Measurements from ENCODE around the gene PHF21A. TPM values are rescaled to one million over a fixed set of nuclear protein-coding genes. Genes with fewer than 3 reads are reported as not detected.

Gene PHF21A
- total RNA-seq, 2 donors from 2014 or later = 47.2 to 53.9 TPM

GRCh38 chr11:45960387-45961095, 160.7 kb downstream of the PHF21A start:
- no peaks in the 10 kb centered on the region for H3K27me3 Mint-ChIP-seq (ENCODE audit: insufficient read depth)
- no peak overlapping the region for H3K4me3 Mint-ChIP-seq
- H3K4me1 ChIP-seq (ENCODE audit: control insufficient read depth, insufficient read depth, low read length) = peaks cover 4% of the 10 kb centered on the region
- WGBS, 2 experiments (ENCODE audit: insufficient coverage in 1 of 2, insufficient read length in 1 of 2) = 92 to 100% methylated on average over 3 to 4 of the region's 4 CpGs
- H3K36me3 ChIP-seq (ENCODE audit: control insufficient read depth, insufficient read depth, low read length) = peaks cover 40% of the 10 kb centered on the region
- H3K27ac ChIP-seq (ENCODE audit: low read depth, low read length) = no peak overlapping the region
- H3K4me3 ChIP-seq (ENCODE audit: low read length) = no peak overlapping the region
- H3K9me3 Mint-ChIP-seq = peaks cover 7% of the 10 kb centered on the region
- H3K9ac ChIP-seq (ENCODE audit: extremely low read depth, low read length, poor library complexity, severe bottlenecking) = no peak overlapping the region
- peaks cover 8% of the 10 kb centered on the region for H3K9me3 ChIP-seq (ENCODE audit: control insufficient read depth, low read length)
- no peak for DNase-seq
- H3K36me3 Mint-ChIP-seq (ENCODE audit: low read depth) = peaks cover 35% of the 10 kb centered on the region
- H3K4me1 Mint-ChIP-seq = peaks cover 5% of the 10 kb centered on the region
- no peak for TF ChIP-seq CTCF (conservative IDR thresholded peaks at IDR 0.05)
- H3K27me3 ChIP-seq (ENCODE audit: control insufficient read depth, insufficient read depth, low read length, poor library complexity, severe bottlenecking) = no peaks in the 10 kb centered on the region
- H3K27ac Mint-ChIP-seq = no peak overlapping the region

DNA sequence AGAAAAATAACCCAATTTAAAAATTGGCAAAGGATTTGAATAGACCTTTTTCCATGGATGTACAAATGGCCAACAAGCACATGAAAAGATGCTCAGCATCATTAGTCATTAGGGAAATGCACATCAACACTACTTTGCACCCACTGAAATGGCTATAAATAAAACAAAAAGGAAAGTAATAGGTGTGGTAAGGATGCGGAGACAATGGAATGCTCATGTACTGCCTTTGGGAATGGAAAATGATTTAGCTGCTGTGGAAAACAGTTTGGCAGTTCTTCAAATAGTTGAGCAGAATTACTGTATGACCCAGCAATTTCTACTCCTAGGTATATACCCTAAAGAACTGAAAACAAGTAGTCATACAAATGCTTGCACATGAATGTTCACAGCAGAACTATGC, 161.4 kb downstream of the PHF21A start:
- Mint-ChIP-seq H3K4me3 (no peak overlapping the region), H3K4me1 (peaks cover 5% of the 10 kb centered on the region), H3K27ac (no peak overlapping the region), H3K27me3 (ENCODE audit: insufficient read depth) (no peaks in the 10 kb centered on the region), H3K9me3 (peaks cover 7% of the 10 kb centered on the region), H3K36me3 (ENCODE audit: low read depth) (peaks cover 36% of the 10 kb centered on the region)
- Histone ChIP-seq H3K4me3 (ENCODE audit: low read length) (no peak overlapping the region), H3K27ac (ENCODE audit: low read depth, low read length) (no peak overlapping the region), H3K4me1 (ENCODE audit: control insufficient read depth, insufficient read depth, low read length) (peaks cover 4% of the 10 kb centered on the region), H3K36me3 (ENCODE audit: control insufficient read depth, insufficient read depth, low read length) (peaks cover 43% of the 10 kb centered on the region), H3K9me3 (ENCODE audit: control insufficient read depth, low read length) (peaks cover 8% of the 10 kb centered on the region), H3K27me3 (ENCODE audit: control insufficient read depth, insufficient read depth, low read length, poor library complexity, severe bottlenecking) (no peaks in the 10 kb centered on the region), H3K9ac (ENCODE audit: extremely low read depth, low read length, poor library complexity, severe bottlenecking) (no peak overlapping the region)
- TF ChIP-seq CTCF (conservative IDR thresholded peaks at IDR 0.05) = no peak
- 96 to 100% methylated on average over 1 of the region's 1 CpG for WGBS, 2 experiments (ENCODE audit: insufficient coverage in 1 of 2, insufficient read length in 1 of 2)
- DNase-seq = no peak

- Mint-ChIP-seq H3K27ac (no peak overlapping the region), H3K4me1 (no peaks in the 10 kb centered on the region), H3K27me3 (ENCODE audit: insufficient read depth) (no peaks in the 10 kb centered on the region), H3K4me3 (no peak overlapping the region), H3K36me3 (ENCODE audit: low read depth) (peaks cover 57% of the 10 kb centered on the region), H3K9me3 (no peaks in the 10 kb centered on the region)
- WGBS, 2 experiments (ENCODE audit: insufficient coverage in 1 of 2, insufficient read length in 1 of 2) = 80 to 95% methylated on average over 1 of the region's 1 CpG
- Histone ChIP-seq H3K27ac (ENCODE audit: low read depth, low read length) (no peak overlapping the region), H3K9ac (ENCODE audit: extremely low read depth, low read length, poor library complexity, severe bottlenecking) (no peak overlapping the region), H3K27me3 (ENCODE audit: control insufficient read depth, insufficient read depth, low read length, poor library complexity, severe bottlenecking) (no peaks in the 10 kb centered on the region), H3K9me3 (ENCODE audit: control insufficient read depth, low read length) (no peaks in the 10 kb centered on the region), H3K4me3 (ENCODE audit: low read length) (no peak overlapping the region), H3K4me1 (ENCODE audit: control insufficient read depth, insufficient read depth, low read length) (no peaks in the 10 kb centered on the region), H3K36me3 (ENCODE audit: control insufficient read depth, insufficient read depth, low read length) (peaks cover 39% of the 10 kb centered on the region)
- no peak for TF ChIP-seq CTCF (conservative IDR thresholded peaks at IDR 0.05)
- no peak for DNase-seq
Observed at GRCh38 chr11:45949992-45950407, 171.3 kb downstream of the PHF21A start.
